Osteoblast (primary cell): ENCODE data around the gene SPARCL1. TPM values are rescaled to one million over a fixed set of nuclear protein-coding genes. Genes with fewer than 3 reads are reported as not detected.

Experiments
- DNase-seq: peaks from one replicate; pipeline ENCODE4 v3.0.0; 2011; ENCODE audit warnings: low spot score, mixed read lengths; ENCODE audit not compliant: insufficient read length; ENCODE audit errors: missing footprints
- H2AFZ ChIP-seq: 2 replicates; pipeline ENCODE4 v1.6.0; 2011; ENCODE audit warnings: mild to moderate bottlenecking, low read length
- H3K27ac ChIP-seq: 2 replicates; pipeline ENCODE4 v1.5.1; 2011; ENCODE audit warnings: mild to moderate bottlenecking, low read depth, low read length, moderate library complexity
- H3K27me3 ChIP-seq: 2 replicates; pipeline ENCODE4 v1.6.0; 2012; ENCODE audit warnings: mild to moderate bottlenecking, control low read depth, inconsistent platforms, low read length, moderate library complexity; ENCODE audit not compliant: insufficient read depth
- H3K36me3 ChIP-seq: 2 replicates; pipeline ENCODE4 v1.5.1; 2011; ENCODE audit warnings: mild to moderate bottlenecking, low read length, control low read depth, moderate library complexity; ENCODE audit not compliant: insufficient read depth
- H3K4me1 ChIP-seq: 2 replicates; pipeline ENCODE4 v1.5.1; 2011; ENCODE audit warnings: mild to moderate bottlenecking, low read length, control low read depth, moderate library complexity; ENCODE audit not compliant: insufficient read depth
- H3K4me2 ChIP-seq: 2 replicates; pipeline ENCODE4 v1.6.0; 2011; ENCODE audit warnings: mild to moderate bottlenecking, low read length; ENCODE audit not compliant: insufficient read depth
- H3K4me3 ChIP-seq: fragments of 200-600 bp; sonication (generic); 3 replicates; pipeline ENCODE4 v1.5.1; 2012; ENCODE audit warnings: mild to moderate bottlenecking, low read length, inconsistent platforms; ENCODE audit not compliant: insufficient read depth
- H3K79me2 ChIP-seq: 2 replicates; pipeline ENCODE4 v1.6.0; 2012; ENCODE audit warnings: mild to moderate bottlenecking, low read length, control low read depth, inconsistent platforms; ENCODE audit not compliant: insufficient read depth
- H3K9me3 ChIP-seq: 2 replicates; pipeline ENCODE4 v1.5.1; 2011; ENCODE audit warnings: low read depth, low read length, control low read depth
- H4K20me1 ChIP-seq: 2 replicates; pipeline ENCODE4 v1.6.0; 2012; ENCODE audit warnings: mild to moderate bottlenecking, low read length, control low read depth; ENCODE audit not compliant: insufficient read depth
- total RNA-seq: library from RNA; depleted of rRNA; stranded (reverse); fragments of >200 nt; gene quantifications from 2 replicates; pipeline ENCODE4 v1.2.3, GENCODE V29; 2012
- TF ChIP-seq, protein P1 (sequence below): IDR thresholded peaks from 2 replicates; pipeline ENCODE4 v1.5.1; 2011; ENCODE audit warnings: mild to moderate bottlenecking, low read depth, low read length, moderate library complexity; ENCODE audit errors: extremely low read depth

The SPARCL1 gene
- total RNA-seq, 1 donor = not detected

DNA sequence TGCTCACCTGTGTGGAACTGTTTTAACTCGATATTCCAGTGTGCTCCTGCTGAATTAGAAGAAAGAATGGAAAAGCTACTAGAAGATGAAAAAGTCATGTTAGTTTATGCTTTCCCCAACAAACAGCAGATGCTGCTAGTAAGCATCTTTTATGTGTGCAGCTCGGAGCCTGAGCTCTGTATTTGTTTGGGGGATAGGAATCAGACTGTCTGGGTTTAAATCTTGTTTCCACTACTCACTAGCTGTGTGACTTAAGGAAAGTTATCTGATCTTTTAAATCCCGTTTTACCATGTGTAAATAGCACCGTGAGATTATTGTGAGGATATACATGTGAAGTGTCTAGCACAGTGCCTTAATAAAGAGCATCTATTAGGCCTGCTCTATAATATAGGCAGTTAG is 24.0 kb upstream of the SPARCL1 start:
- TF ChIP-seq, protein P1, sequence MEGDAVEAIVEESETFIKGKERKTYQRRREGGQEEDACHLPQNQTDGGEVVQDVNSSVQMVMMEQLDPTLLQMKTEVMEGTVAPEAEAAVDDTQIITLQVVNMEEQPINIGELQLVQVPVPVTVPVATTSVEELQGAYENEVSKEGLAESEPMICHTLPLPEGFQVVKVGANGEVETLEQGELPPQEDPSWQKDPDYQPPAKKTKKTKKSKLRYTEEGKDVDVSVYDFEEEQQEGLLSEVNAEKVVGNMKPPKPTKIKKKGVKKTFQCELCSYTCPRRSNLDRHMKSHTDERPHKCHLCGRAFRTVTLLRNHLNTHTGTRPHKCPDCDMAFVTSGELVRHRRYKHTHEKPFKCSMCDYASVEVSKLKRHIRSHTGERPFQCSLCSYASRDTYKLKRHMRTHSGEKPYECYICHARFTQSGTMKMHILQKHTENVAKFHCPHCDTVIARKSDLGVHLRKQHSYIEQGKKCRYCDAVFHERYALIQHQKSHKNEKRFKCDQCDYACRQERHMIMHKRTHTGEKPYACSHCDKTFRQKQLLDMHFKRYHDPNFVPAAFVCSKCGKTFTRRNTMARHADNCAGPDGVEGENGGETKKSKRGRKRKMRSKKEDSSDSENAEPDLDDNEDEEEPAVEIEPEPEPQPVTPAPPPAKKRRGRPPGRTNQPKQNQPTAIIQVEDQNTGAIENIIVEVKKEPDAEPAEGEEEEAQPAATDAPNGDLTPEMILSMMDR = no peak
- no peaks in the 10 kb centered on the region for H3K36me3 ChIP-seq
- H3K9me3 ChIP-seq = no peaks in the 10 kb centered on the region
- H4K20me1 ChIP-seq = no peaks in the 10 kb centered on the region
- H3K4me3 ChIP-seq = no peak overlapping the region
- H3K4me2 ChIP-seq = no peak overlapping the region
- no peak for DNase-seq
- H3K79me2 ChIP-seq = no peaks in the 10 kb centered on the region
- no peak overlapping the region for H3K27ac ChIP-seq
- peaks cover 2% of the 10 kb centered on the region for H3K27me3 ChIP-seq
- no peaks in the 10 kb centered on the region for H3K4me1 ChIP-seq
- no peak overlapping the region for H2AFZ ChIP-seq

DNA sequence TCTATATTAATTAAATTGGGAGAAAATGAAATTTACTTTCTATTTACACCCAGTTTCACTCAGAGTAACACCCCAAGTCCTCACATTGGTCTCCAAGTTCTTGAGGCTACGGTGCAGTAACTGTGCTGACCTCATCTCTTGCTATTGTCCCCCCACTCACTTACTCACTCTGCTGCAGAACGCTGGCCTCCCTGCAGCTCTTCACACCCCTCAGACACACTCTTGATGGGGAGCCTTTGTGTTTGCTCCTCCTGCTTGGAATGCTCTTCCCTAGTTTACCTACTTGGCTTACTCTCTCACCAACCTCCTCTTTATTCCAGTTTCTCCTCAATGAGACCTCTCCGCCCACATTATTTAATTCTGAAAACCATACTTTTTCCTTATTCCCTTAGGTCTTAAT is 22.2 kb upstream of the SPARCL1 start:
- H3K4me1 ChIP-seq = no peaks in the 10 kb centered on the region
- H3K27ac ChIP-seq = no peak overlapping the region
- no peaks in the 10 kb centered on the region for H4K20me1 ChIP-seq
- H3K27me3 ChIP-seq = peaks cover 2% of the 10 kb centered on the region
- no peaks in the 10 kb centered on the region for H3K79me2 ChIP-seq
- TF ChIP-seq, protein P1 = no peak
- H3K36me3 ChIP-seq = no peaks in the 10 kb centered on the region
- H2AFZ ChIP-seq = no peak overlapping the region
- no peak overlapping the region for H3K4me2 ChIP-seq
- H3K9me3 ChIP-seq = no peaks in the 10 kb centered on the region
- no peak for DNase-seq
- H3K4me3 ChIP-seq = no peak overlapping the region

DNA sequence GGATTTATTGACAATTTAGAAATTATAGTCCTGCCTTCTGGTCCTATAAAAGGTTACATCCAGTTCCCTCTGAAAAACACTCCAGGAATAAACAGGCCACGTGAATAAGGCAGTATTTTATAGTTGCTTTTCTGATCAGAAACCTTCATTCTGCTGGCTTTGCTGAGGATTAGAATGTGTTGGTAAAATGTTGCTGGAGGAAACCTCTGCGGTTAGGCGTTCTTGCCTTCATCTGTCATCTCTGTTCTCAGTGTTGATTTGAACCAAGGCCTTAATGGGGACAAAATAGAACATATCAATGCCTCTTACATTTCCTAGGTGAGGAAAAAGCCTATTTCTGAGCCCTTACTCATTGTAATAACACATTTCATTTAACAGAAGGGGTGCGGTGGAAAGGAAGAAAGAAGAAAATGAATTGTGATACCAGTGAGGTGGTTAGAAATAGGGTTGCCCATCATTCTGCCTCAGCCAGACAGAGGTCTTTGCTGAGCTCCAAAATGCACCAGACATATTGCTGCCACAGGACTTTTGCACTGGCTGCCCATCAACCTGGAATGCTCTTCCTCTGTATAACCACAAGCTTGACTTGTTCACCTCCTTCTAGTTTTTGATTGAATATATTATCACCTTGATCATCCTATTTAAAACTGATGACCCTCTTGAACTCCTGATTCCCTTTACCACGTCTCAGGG is 18.0 kb upstream of the SPARCL1 start:
- H3K79me2 ChIP-seq = no peaks in the 10 kb centered on the region
- TF ChIP-seq, protein P1 = no peak

DNA sequence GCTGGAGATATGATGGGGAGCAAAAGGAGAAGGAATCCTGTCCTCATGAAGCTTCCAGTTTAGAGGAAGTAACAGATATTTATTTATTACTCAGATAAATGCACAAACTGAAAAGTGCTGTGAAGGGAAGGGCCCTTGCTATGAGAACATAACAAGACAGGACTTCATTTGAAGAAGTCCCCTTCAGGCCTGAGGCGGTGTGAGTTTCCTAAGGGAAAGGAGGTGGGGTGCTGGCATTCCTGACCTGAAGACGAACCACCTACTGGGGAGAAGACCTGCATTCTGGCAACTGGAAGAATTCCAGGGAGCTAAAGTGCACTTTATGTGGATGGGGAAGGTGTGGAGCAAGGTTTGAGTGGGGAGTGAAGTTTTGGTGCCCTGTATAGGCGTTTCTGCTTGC is 15.9 kb upstream of the SPARCL1 start:
- Histone ChIP-seq H3K36me3 (no peaks in the 10 kb centered on the region), H3K4me1 (no peaks in the 10 kb centered on the region), H3K4me2 (no peak overlapping the region), H3K27ac (no peak overlapping the region), H3K27me3 (peaks cover 5% of the 10 kb centered on the region), H4K20me1 (no peaks in the 10 kb centered on the region), H3K4me3 (no peak overlapping the region), H2AFZ (no peak overlapping the region), H3K79me2 (no peaks in the 10 kb centered on the region), H3K9me3 (no peaks in the 10 kb centered on the region)
- DNase-seq = peak; percentile 27
- TF ChIP-seq, protein P1 = no peak

More for the DNA sequence above, 18.0 kb upstream of the SPARCL1 start:
- H3K4me1 ChIP-seq = no peaks in the 10 kb centered on the region
- no peak overlapping the region for H3K4me2 ChIP-seq
- peaks cover 4% of the 10 kb centered on the region for H3K27me3 ChIP-seq
- no peaks in the 10 kb centered on the region for H4K20me1 ChIP-seq
- no peaks in the 10 kb centered on the region for H3K9me3 ChIP-seq
- no peaks in the 10 kb centered on the region for H3K36me3 ChIP-seq
- H3K4me3 ChIP-seq = no peak overlapping the region
- H3K27ac ChIP-seq = no peak overlapping the region
- peak overlapping the region; percentile 42 for H2AFZ ChIP-seq
- DNase-seq = peak; percentile 58
